ENCODE results near the gene ATP4A.

DNA sequence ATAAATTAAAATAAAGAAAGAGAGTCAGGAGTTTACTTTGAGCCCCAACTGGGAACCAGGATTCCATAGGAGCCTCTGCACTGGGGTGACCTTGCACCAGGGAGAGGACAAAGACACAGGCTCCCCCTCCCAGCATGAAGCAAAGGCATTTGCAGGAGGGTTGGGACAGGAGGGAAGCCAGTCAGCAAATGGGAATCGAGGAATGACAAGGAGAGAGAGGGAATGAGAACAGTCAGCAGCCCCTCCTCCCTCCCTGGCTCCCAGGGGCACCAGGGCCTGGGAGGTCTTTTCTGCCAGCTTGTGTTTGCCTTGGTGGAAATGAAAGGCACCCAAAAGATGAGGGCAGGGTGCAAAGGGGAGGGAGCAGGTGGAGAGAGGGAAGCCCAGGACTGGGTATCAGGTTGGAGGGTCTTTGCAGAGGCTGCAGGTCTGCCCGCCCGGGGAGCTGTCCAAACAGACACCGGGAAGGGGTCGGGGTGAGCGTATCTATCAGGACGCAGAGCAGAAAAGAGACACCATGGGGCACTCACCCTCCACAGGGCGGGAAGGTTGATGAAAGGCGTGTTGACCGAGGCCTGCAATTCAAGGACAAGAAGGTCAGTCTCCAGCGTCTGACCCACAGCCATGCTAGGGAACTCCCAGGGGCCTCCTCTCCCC, 39.1 kb downstream of the ATP4A start:
- TF ChIP-seq, protein P1, sequence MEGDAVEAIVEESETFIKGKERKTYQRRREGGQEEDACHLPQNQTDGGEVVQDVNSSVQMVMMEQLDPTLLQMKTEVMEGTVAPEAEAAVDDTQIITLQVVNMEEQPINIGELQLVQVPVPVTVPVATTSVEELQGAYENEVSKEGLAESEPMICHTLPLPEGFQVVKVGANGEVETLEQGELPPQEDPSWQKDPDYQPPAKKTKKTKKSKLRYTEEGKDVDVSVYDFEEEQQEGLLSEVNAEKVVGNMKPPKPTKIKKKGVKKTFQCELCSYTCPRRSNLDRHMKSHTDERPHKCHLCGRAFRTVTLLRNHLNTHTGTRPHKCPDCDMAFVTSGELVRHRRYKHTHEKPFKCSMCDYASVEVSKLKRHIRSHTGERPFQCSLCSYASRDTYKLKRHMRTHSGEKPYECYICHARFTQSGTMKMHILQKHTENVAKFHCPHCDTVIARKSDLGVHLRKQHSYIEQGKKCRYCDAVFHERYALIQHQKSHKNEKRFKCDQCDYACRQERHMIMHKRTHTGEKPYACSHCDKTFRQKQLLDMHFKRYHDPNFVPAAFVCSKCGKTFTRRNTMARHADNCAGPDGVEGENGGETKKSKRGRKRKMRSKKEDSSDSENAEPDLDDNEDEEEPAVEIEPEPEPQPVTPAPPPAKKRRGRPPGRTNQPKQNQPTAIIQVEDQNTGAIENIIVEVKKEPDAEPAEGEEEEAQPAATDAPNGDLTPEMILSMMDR (IDR thresholded peaks at IDR 0.05) = no peak
- TF ChIP-seq EP300 (IDR thresholded peaks at IDR 0.05) = no peak

All from ovary (tissue), 3 donors.